ENCODE data around the gene RNASEL.

The RNASEL gene

GRCh38 chr1:182624577-182624976, 35.5 kb upstream of the RNASEL start:
- DNase-seq: no peak
- in situ Hi-C loops (cut with HindIII; ENCODE audit: low pct_ligation_motif_present, low sequenced_read_pairs): no loop called here
- Histone ChIP-seq H3K27me3 (replicated peaks) (no peaks in the 10 kb centered on the region), H3K27ac (no peak overlapping the region), H3K36me3 (replicated peaks) (no peaks in the 10 kb centered on the region), H3K4me3 (ENCODE audit: low read depth, low read length) (no peak overlapping the region)
- TF ChIP-seq CTCF (IDR thresholded peaks at IDR 0.05; ENCODE audit: low read depth, low read length, missing control alignments): no peak

GRCh38 chr1:182622901-182623528, 34.0 kb upstream of the RNASEL start:
- no peak overlapping the region for H3K27ac ChIP-seq
- no peak overlapping the region for H3K4me3 ChIP-seq (ENCODE audit: low read depth, low read length)
- DNase-seq: no peak
- TF ChIP-seq CTCF (IDR thresholded peaks at IDR 0.05; ENCODE audit: low read depth, low read length, missing control alignments): no peak
- no peaks in the 10 kb centered on the region for H3K36me3 ChIP-seq (replicated peaks)
- in situ Hi-C loops (cut with HindIII; ENCODE audit: low pct_ligation_motif_present, low sequenced_read_pairs): no loop called here
- no peaks in the 10 kb centered on the region for H3K27me3 ChIP-seq (replicated peaks)

GRCh38 chr1:182621906-182622305, 32.9 kb upstream of the RNASEL start:
- no peak for TF ChIP-seq CTCF (IDR thresholded peaks at IDR 0.05; ENCODE audit: low read depth, low read length, missing control alignments)
- no peak overlapping the region for H3K4me3 ChIP-seq (ENCODE audit: low read depth, low read length)
- in situ Hi-C loops (cut with HindIII; ENCODE audit: low pct_ligation_motif_present, low sequenced_read_pairs): no loop called here
- no peaks in the 10 kb centered on the region for H3K27me3 ChIP-seq (replicated peaks)
- no peak overlapping the region for H3K27ac ChIP-seq
- DNase-seq: no peak
- no peaks in the 10 kb centered on the region for H3K36me3 ChIP-seq (replicated peaks)

GRCh38 chr1:182620924-182621585, 32.0 kb upstream of the RNASEL start:
- no peak for TF ChIP-seq CTCF (IDR thresholded peaks at IDR 0.05; ENCODE audit: low read depth, low read length, missing control alignments)
- Histone ChIP-seq H3K27me3 (replicated peaks) (no peaks in the 10 kb centered on the region), H3K36me3 (replicated peaks) (no peaks in the 10 kb centered on the region), H3K4me3 (ENCODE audit: low read depth, low read length) (no peak overlapping the region), H3K27ac (no peak overlapping the region)
- in situ Hi-C loops (cut with HindIII; ENCODE audit: low pct_ligation_motif_present, low sequenced_read_pairs): no loop called here
- DNase-seq: no peak

- no peak for TF ChIP-seq CTCF (IDR thresholded peaks at IDR 0.05; ENCODE audit: low read depth, low read length, missing control alignments)
- Histone ChIP-seq H3K27ac (no peak overlapping the region), H3K4me3 (ENCODE audit: low read depth, low read length) (no peak overlapping the region), H3K36me3 (replicated peaks) (no peaks in the 10 kb centered on the region), H3K27me3 (replicated peaks) (no peaks in the 10 kb centered on the region)
- peak; percentile 28 for DNase-seq
- in situ Hi-C loops (cut with HindIII; ENCODE audit: low pct_ligation_motif_present, low sequenced_read_pairs): no loop called here
These were observed 28.8 kb upstream of the RNASEL start for GRCh38 chr1:182617734-182618351.

Data from brain microvascular endothelial cell (primary cell).